Measurements from ENCODE around the gene VAX1.

- no peak for TF ChIP-seq EZH2 (IDR thresholded peaks at IDR 0.05)
- TF ChIP-seq POLR2AphosphoS5 (IDR thresholded peaks at IDR 0.05; ENCODE audit: borderline replicate concordance, low read depth, low read length), result no peak
Observed at GRCh38 chr10:117152668-117153067, 14.6 kb upstream of the VAX1 start.
